NCI-H526 (cell line): Measurements from ENCODE around the gene SETX.

Experiments
- DNase-seq, 2 experiments: peaks; one replicate each; lab custom pipeline; 2025; lab: John Stamatoyannopoulos, UW

The SETX gene

DNA sequence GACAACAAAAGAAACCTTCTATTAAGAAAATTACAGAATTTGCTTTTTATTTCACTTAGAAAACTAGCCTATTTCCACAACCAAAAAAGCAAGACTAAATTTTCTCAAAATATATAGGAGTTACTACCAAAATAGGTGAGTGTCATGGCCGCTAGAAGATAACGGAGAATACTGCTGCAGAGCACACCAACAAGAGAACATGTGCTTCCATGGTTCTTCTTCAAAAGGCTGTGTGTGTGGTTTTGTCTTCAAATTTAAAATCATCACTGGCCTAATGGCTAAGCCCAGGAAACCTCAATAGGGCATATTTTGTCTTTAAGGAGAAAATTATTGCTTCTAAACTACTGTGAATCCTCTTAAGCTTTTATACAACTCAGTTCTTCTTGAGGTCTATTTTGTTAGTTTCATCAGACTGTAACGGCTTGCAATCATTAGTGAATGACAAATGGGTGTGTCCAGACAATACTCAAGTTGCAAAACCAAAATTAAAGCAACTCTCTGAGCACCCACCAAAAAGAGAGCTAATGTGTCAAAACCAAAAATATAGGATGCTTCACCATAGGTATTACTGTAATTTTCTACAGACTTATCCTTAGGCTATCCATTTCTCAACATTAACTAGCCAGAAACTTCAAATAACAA lies 3.3 kb downstream of the SETX start:
- DNase-seq: no peak

DNA sequence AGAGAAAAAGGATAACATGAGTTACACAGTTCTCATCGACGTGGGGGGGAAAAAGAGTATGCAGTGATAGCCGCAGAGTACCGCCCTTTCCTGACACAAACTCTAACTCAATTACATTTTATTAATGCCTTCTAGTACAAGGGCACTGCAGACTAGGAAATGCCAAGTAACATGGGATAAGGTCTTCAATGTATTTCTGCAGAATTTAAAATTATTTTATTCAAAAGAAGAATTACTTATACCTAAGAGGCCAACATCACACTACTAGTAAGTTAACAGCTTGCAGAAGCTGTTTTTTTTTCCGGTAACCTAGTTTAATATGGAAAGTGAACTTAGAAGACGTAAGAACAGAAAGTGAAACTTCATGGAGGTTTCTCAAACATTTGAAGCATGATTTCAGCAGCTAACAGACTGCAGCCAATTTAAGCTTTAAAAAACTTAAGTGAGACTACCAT lies 3.9 kb downstream of the SETX start:
- DNase-seq: no peak

DNA sequence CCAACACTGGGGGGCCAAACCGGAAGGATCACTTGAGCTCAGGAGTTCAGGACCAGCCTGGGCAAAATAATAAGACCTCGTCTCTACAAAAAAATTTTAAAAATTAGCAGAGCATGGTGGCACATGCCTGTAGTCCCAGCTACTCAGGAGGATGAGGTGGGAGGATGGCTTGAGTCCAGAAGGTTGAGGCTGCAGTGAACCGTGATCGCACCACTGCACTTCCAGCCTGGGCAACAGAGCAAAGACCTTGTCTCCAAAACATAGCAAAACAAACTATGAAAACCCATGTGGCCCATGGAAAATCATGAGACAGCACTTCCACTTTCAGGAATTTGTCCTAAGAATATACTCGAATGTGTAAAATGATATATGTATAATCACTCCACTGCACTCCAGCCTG lies 6.1 kb downstream of the SETX start:
- DNase-seq: no peak

DNA sequence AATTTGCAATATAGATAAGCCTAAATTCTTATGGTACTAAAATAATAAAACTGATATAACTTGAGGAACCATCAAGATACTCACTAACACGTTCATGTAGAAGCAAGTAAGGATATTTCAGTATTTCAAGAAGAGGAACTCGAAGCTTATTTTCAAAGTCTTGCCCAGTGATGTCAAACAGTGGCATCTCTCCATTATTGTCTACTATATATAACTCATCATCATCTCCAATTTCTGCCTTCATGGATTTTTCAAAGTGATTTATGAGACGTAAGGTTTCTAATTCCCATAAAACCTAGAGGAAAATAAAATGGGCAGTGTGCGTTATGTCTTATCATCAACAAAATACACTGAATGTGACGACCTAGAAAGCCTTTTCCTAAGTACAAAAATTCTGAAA lies 8.6 kb downstream of the SETX start:
- DNase-seq: no peak

DNA sequence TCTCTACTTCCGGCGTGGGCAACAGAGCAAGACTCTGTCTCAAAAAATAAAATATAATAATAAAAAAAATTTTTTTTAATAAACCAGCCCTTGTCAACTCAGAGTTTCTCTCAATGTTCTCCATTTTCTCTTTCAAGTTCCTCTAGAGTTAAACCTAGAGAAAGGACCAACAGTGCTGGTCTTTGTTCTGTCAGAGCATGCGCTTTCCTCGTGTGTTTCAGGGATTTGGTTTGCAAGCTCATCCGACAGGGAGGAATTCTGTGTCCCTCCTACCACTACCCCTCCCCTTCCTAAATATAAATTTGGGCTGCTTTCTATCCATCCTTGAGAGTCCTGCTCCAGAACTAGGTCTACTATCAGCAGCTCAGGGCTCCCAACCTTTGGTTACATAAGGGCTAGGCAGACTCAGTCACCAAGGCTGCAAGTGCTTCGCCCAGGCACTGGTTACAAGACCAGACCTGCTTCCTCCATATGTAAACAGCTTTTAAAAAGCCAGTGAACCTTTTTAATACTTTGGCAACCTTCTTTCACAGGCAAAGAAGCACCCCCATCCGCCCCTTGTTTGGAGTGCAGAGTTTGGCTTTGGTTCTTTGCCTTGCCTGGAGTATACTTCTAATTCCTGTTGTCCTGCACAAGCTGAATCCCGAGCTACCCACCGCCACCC lies 13.5 kb downstream of the SETX start:
- DNase-seq: no peak

DNA sequence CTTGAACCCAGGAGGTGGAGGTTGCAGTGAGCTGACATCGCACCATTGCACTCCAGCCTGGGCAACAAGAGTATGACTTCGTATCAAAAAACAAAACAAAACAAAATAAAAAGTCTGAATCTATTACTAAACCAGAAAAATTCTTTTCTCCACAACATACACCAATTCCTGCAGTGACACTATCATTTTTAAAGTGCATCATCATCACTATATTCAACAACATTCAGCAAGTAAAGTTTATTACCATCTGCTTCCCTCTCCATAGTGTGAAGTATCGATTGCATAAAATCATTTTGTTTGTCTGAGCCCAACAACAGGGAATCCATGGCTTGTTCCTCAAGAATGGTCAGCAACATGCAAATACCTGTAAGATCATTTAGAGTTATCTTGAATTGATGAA lies 20.4 kb downstream of the SETX start:
- DNase-seq: no peak

DNA sequence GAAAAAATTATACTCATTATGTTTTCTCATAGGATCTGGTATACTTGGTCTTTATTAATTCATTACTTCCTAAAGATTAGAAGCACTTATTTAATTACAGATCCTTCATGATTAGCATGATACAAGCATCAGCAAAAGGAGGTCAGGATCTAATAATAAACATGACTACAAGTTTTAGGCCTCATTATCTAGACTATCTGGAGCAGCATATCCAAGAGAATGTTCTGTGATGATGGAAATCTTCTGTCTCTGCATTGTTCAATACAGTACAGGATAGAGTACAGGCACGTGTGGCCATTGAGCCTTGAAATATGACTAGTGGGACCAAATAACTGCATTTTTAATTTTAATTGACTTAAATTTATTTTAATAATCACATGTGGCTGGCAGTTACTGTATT lies 21.2 kb downstream of the SETX start:
- no peak for DNase-seq

DNA sequence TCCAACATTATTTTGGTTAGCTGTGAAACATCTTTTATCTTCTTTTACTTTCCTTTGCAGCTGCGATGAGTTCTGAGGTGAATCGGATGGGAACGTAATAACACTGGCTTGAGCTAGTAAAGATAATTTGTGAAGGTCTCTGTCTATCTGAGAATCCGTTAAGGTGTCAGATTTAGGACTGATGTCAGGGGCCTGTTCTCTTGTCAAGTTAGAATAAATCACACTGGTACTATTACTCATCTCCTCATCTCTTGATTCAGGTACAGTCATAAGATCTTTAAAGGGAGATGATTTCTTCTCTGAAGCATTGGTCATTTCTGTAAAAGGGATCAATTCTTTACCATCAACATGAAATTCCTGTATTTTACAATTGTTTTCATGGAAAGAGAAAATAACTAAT lies 26.2 kb downstream of the SETX start:
- no peak for DNase-seq

DNA sequence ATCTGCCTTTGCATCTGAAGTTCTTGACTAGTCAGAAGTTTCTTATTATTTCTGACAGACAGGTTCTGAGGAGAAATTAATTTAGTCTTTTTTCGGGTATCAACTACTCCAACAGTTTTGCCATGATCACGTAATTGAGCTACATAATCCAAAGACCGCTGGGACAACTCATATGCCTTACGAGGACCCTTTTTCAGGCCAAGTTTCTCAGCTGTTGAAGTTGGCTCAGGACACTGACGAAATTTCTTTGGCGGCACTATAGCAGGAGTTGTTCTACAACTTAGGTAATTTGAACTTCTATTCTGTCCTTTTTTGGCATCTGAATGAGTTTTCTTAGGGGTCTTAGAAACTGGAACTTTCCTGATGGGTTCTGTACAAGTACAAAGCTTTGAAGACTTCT lies 27.2 kb downstream of the SETX start:
- no peak for DNase-seq

DNA sequence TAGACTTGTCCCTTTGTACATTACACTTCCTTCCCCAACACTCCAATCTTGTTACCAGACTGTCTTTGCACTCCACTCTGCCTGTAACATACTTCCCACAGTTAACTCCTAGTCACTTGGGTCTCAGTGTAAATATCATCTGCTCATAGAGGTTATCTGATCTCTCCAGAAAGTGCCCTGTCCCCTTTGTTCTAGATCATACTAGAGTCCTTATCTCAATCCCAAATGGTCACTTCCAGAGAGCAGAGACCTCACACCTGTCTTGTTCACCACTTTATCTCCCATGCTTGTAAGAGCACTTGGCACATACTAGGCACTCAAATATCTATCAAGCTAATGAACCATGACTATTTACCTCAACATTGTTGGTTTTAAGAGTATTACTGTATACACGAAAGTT lies 30.4 kb downstream of the SETX start:
- no peak for DNase-seq

DNA sequence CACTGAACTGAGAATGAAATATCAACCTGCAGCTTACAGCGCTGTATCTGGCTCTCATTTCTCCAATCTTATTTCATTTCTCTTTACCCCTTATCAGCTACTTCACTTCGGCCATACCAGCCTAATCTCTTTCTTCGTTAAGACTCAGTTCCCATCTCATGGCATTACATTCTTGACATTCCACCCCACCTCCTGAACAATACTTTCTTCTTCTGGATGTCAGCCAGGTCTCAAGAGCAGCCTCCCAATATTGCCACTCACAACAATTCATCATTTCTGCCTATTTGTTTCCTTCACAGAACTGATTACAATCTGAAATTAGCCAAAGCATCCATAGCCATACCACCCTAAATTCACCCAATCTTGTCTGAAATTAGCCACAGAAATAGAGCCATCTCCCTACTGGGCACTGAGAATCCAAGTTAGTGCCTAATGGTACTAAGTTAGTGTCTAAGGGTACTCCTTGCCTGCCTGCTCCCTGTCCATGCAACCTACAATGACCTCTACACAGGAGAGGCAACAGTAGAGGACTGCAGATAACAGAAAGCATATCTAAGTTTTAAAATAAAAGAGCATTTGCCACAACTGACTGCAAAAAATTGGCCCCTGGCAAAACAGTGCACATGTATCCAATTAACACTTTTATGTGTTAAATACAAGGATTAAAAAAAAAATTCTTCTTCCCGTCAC lies 35.2 kb downstream of the SETX start:
- DNase-seq: no peak

DNA sequence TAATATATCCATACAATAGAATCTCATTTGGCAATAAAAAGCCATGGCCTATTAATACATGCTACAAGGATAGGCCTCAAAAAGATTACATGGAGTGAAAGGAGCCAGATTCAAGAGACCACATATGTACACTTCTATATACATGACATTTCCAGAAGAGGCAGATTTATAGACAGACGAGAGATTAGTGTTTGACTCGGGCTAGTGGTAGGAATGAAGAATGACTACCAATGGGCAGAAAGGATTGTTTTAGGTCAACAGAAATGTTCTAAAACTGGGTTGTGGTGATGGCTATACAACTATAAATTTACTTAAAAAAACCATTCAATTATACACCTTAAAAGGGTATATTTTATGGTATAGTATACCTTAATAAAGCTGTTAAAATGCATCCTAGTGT lies 41.9 kb downstream of the SETX start:
- DNase-seq: no peak

DNA sequence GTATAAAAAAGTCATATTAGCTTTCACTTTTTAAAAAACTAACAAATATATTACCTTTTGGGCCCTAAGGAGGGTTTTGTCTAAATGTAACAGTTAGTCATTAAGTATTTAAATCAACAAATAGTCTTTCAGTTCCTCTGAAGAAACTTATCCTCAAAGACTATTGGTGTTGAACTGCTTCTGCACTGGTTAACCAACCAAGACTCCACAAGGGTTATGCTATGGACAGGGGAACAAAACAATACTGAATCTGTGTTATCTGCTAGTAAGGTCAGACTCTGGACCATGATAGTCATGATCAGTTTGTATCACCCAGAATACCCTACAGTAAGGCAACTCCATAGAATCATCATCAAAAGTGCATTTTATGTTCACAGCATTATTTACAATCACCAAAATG lies 42.4 kb downstream of the SETX start:
- DNase-seq: no peak

DNA sequence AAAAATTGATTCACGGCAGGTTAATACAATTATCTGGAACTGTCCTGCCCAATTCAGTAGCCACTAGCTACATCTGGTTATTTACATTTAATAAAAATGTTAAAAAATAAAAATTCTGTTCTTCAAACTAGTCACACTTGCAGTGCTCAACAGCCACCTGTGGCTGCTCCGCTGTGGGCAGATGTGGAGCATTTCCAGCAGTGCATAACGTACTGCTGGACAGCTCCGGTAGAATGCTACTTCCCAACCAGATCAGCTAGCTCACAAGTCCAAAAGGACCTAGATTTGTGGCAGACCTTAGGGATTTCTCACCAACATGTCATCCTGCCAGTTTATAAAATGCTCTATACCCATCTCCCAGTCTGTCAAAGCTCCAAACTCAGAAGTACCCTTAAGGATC lies 42.8 kb downstream of the SETX start:
- DNase-seq: no peak

DNA sequence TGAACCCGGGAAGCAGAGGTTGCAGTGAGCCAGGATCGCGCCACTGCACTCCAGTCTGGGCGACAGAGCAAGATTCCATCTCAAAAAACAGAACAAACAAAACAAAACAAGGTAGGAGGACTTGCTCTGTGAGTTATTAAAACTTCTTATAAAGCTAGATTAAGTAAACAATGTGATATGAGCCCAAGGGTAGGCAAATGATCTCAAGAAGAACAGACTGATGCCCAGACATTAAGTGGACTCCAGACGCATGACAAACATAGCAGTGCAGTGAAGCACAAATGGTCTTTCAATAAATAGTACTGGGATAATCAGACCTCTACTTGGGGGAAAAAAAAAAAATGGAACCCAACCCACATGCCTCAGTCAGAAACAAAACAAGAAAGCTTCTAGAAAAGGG lies 45.7 kb downstream of the SETX start:
- no peak for DNase-seq

DNA sequence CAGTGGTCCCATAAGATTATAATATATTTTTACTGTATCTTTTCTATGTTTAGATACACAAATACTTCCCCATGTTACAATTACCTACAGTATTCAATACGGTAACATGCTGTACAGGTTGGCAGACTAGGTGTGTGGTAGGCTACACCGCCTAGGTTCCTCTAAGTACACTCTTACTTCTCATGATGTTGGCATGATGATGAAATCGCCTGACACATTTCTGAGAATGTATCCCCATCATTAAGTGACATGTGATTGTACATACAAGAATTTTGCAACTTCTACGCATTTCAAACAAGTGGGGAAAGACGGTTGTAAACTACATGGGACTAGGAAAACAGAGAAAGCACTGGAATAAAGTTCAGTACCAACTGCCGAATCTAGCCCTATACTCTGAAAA lies 53.3 kb downstream of the SETX start:
- no peak for DNase-seq

DNA sequence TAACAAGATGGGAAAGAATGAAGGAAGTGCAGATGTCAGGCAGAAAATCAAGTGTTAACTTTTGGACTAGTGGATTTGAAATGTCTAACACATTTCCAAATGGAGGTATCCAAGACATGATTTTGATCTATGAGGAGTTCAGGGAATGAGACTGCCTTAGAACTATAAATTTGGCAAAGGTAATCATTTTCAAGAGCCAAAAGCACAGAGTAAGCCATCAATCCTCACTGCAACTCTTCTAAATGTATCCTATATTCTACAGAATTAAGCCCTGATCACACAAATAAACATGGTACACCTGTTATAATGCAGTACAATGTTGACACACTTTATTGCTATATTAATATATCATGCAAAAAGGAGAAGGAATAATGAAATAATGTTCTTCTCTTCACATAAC lies 55.6 kb downstream of the SETX start:
- no peak for DNase-seq

DNA sequence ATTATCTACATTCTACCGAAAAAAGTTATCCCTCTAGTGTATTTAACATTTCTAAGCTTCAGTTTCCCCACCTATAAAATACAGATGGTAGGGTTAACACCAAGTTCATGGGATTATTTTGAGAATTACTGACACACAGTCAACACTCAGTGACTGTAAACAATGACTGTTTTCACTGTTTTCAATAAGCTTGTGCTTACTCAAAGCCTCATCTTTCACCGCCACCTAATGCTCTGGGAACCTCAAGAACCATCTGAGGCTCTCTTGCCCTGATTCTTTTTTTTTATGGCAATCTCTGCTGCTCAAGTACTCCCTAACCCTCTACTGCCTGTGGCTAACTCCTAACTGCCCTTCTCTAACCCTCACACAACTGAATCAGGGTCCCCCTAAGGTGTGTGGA lies 59.6 kb downstream of the SETX start:
- no peak for DNase-seq

DNA sequence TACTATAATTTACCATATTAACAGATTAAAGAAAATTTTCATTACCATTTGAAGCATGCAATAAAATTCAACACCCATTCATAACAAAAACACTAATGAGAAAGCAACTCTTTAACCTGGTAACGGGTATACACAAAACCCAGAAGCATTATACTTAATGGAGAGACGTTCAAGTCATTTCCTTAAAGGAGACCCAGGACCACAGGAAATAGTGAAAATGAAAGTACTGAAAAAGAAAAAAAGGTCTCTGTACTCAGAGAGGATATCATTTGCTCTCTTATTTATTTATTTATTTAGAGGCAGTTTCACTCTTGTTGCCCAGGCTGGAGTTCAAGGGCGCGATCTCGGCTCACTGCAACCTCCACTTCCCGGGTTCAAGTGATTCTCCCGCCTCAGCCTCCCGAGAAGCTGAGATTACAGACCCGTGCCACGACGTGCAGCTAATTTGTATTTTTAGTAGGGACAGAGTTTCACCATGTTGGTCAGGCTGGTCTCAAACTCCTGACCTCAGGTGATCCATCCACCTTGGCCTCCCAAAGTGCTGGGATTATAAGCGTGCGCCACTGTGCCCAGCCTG lies 61.6 kb downstream of the SETX start:
- no peak for DNase-seq

DNA sequence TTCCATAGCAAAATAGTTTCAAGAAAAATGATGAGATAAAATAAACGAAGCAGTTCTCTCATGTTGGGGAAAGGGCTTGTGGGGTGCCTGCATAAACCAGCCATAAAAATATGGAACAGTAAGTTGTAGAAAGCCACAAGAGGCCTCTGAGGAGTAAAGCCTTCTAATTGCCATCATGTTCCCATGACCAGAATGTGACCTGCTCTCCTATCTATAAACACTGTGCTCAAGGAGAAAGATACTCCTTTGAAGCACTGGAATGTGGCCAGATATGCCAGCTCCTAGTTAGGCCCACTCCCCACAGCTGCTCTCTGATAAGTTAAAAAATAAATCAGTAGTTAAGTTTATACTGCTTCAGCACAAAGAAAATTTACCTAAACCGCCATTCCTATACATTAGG lies 65.8 kb downstream of the SETX start:
- no peak for DNase-seq

DNA sequence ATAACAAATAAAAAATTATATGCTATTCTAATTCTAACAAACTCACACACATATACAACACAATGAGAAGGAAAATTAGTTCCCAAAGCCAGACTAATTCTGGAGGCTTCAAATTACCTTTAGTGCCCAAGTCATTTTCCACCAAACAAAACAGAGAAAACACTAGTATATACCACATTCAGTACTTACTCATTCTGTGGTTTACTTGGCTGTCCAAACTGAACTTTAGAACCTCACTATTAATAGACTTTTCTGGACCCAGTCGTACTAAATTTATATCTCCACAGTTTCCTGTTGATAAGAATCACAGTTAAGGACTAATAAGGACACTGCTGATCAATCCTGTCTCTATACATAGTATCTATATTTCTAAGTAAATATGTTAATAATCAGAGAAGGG lies 66.4 kb downstream of the SETX start:
- no peak for DNase-seq

DNA sequence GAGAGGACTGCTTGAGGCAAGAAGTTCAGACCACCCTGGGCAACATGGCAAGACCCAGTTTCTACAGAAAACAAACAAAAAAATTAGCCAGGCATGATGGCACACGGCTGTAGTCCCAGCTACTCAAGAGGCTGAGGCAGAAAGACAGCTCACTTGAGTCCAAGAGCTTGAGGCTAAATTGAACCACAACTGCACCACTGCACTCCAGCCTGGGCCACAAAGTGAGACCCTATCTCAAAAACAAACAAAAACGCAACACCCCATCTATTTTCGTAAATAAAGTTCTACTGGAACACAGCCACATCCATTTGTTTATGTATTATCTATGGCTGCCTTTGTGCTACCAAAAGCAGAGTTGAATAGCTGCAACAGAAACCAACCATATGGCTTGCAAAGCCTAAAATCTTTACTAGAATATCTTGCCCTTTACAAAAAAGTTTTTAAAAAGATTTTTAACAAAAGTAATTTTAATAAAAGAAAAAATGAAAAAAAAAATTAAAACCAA lies 67.5 kb downstream of the SETX start:
- DNase-seq: no peak

DNA sequence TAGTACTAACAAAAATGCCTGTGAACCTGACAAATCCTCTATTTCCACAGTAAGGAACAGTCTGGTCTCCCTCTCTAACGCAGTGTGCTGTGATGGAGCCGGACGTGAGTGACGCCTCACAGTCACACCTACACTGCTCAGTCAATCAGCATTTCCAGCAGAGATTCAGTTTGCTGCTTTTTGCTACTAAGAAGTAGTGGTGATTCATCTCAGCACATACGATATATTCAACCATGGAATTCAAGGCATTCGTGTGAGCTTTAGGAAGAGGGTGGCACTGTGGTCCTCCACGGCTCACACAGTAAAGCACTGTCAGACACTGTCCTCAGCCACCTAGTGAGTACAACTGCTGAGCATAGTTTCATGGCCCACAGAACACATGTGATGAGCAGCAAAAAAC lies 70.9 kb downstream of the SETX start:
- DNase-seq: no peak
